Measurements from ENCODE around the gene FITM2.
"Not testable (repeated sequence)": the region's sequence is repeated elsewhere in the genome, so short reads cannot be mapped to it uniquely, and the experiment has no call there.

FITM2 gene

GRCh38 chr20:44310664-44311639 is at the start of gene FITM2:
FITM2 (minus strand) TSS chr20:44311202; CDS start chr20:44311148, 54 bp downstream.
- DNase-seq (ENCODE audit: insufficient read length, low spot score) (peak; percentile 99), FAIRE-seq (peak; percentile 89)

GRCh38 chr20:44360221-44360620 is 49.2 kb upstream of the FITM2 start:
- FAIRE-seq (no peak), DNase-seq (ENCODE audit: insufficient read length, low spot score) (no peak)

- no peak for FAIRE-seq
- no peak for DNase-seq (ENCODE audit: insufficient read length, low spot score)
Observed at GRCh38 chr20:44358776-44359175, 47.8 kb upstream of the FITM2 start.

- DNase-seq (ENCODE audit: insufficient read length, low spot score) (no peak), FAIRE-seq (no peak)
Observed at GRCh38 chr20:44357555-44358125, 46.6 kb upstream of the FITM2 start.

- DNase-seq (ENCODE audit: insufficient read length, low spot score) = no peak
- no peak for FAIRE-seq
Observed at GRCh38 chr20:44357020-44357419, 46.0 kb upstream of the FITM2 start.

GRCh38 chr20:44356353-44356723 is 45.3 kb upstream of the FITM2 start:
- FAIRE-seq (no peak), DNase-seq (ENCODE audit: insufficient read length, low spot score) (no peak)

GRCh38 chr20:44355498-44356352 is 44.7 kb upstream of the FITM2 start, which contains the start of gene HNF4A:
HNF4A (plus strand) TSS chr20:44355699; CDS start chr20:44355805, 106 bp downstream.
- no peak for FAIRE-seq
- no peak for DNase-seq (ENCODE audit: insufficient read length, low spot score)

GRCh38 chr20:44354979-44355497 is 44.0 kb upstream of the FITM2 start:
- DNase-seq (ENCODE audit: insufficient read length, low spot score) (no peak), FAIRE-seq (no peak)

GRCh38 chr20:44350567-44350966 is 39.6 kb upstream of the FITM2 start:
- FAIRE-seq (no peak), DNase-seq (ENCODE audit: insufficient read length, low spot score) (no peak)

GRCh38 chr20:44349349-44349748 is 38.3 kb upstream of the FITM2 start:
- no peak for FAIRE-seq
- no peak for DNase-seq (ENCODE audit: insufficient read length, low spot score)

- no peak for FAIRE-seq
- no peak for DNase-seq (ENCODE audit: insufficient read length, low spot score)
Observed at GRCh38 chr20:44348168-44348659, 37.2 kb upstream of the FITM2 start.

- FAIRE-seq; DNase-seq (ENCODE audit: insufficient read length, low spot score): not testable (repeated sequence)
Observed at GRCh38 chr20:44345941-44346340, 34.9 kb upstream of the FITM2 start.

GRCh38 chr20:44345147-44345546 is 34.1 kb upstream of the FITM2 start:
- FAIRE-seq = no peak
- no peak for DNase-seq (ENCODE audit: insufficient read length, low spot score)

- DNase-seq (ENCODE audit: insufficient read length, low spot score) = no peak
- no peak for FAIRE-seq
Observed at GRCh38 chr20:44344723-44345122, 33.7 kb upstream of the FITM2 start.

- DNase-seq (ENCODE audit: insufficient read length, low spot score) (no peak), FAIRE-seq (no peak)
Observed at GRCh38 chr20:44343162-44343675, 32.2 kb upstream of the FITM2 start.

- DNase-seq (ENCODE audit: insufficient read length, low spot score) = no peak
- FAIRE-seq = no peak
Observed at GRCh38 chr20:44342248-44342647, 31.2 kb upstream of the FITM2 start.

- DNase-seq (ENCODE audit: insufficient read length, low spot score) (no peak), FAIRE-seq (no peak)
Observed at GRCh38 chr20:44336725-44337380, 25.9 kb upstream of the FITM2 start, which contains the start of gene R3HDML. R3HDML (plus strand) TSS chr20:44337043; CDS start chr20:44337158, 115 bp downstream.

- FAIRE-seq = no peak
- DNase-seq (ENCODE audit: insufficient read length, low spot score) = no peak
Observed at GRCh38 chr20:44336086-44336485, 25.1 kb upstream of the FITM2 start.

- no peak for FAIRE-seq
Observed at GRCh38 chr20:44335675-44336074, 24.7 kb upstream of the FITM2 start.

GRCh38 chr20:44334709-44335108 is 23.7 kb upstream of the FITM2 start:
- FAIRE-seq (no peak), DNase-seq (ENCODE audit: insufficient read length, low spot score) (no peak)

More at GRCh38 chr20:44335675-44336074, 24.7 kb upstream of the FITM2 start:
- DNase-seq (ENCODE audit: insufficient read length, low spot score) = no peak
